HG03558 (cell line): ENCODE measurements around the gene HEXIM1.

Source experiments
- ATAC-seq: cut with Tn5 transposase; IDR thresholded peaks from one replicate; pipeline ENCODE4 v1.9.1; 2021; ENCODE audit warnings: moderate number of reproducible peaks; ENCODE audit not compliant: unreplicated experiment; ENCODE audit errors: extremely low read depth

HEXIM1 gene

GRCh38 chr17:45148183-45149036 is at the start of gene HEXIM1:
TSS of gene HEXIM1 (plus strand) at chr17:45148475. CDS start at chr17:45149191, 716 bp downstream.
- ATAC-seq, result peak; percentile 35

- ATAC-seq, result no peak
Observed at GRCh38 chr17:45098869-45099616, 49.2 kb upstream of the HEXIM1 start.

GRCh38 chr17:45101546-45101882 is 46.8 kb upstream of the HEXIM1 start:
- no peak for ATAC-seq

GRCh38 chr17:45101883-45102811 is 46.1 kb upstream of the HEXIM1 start:
- no peak for ATAC-seq

GRCh38 chr17:45102856-45103255 is 45.4 kb upstream of the HEXIM1 start:
- ATAC-seq, result no peak

GRCh38 chr17:45103269-45103795 is 44.9 kb upstream of the HEXIM1 start:
- no peak for ATAC-seq

- ATAC-seq, result no peak
Observed at GRCh38 chr17:45104029-45104428, 44.2 kb upstream of the HEXIM1 start.

GRCh38 chr17:45104497-45104896 is 43.8 kb upstream of the HEXIM1 start:
- ATAC-seq, result no peak

- no peak for ATAC-seq
Observed at GRCh38 chr17:45104907-45105624, 43.2 kb upstream of the HEXIM1 start.

- no peak for ATAC-seq
Observed at GRCh38 chr17:45106096-45106495, 42.2 kb upstream of the HEXIM1 start.

- no peak for ATAC-seq
Observed at GRCh38 chr17:45106582-45106981, 41.7 kb upstream of the HEXIM1 start.

GRCh38 chr17:45107293-45108010 is 40.8 kb upstream of the HEXIM1 start:
- ATAC-seq, result no peak

GRCh38 chr17:45108051-45108450 is 40.2 kb upstream of the HEXIM1 start:
- no peak for ATAC-seq

GRCh38 chr17:45108595-45109521 is 39.4 kb upstream of the HEXIM1 start:
- ATAC-seq, result no peak

- ATAC-seq, result no peak
Observed at GRCh38 chr17:45110676-45111611, 37.3 kb upstream of the HEXIM1 start.

GRCh38 chr17:45111850-45112249 is 36.4 kb upstream of the HEXIM1 start:
- ATAC-seq, result no peak
